GM21528 (cell line): ENCODE measurements around the gene TDRD10.
A peak's percentile ranks its signal among the peaks of the same experiment; 100 is the strongest.

Source experiments
- ATAC-seq: cut with Tn5 transposase; IDR thresholded peaks from one replicate; pipeline ENCODE4 v1.9.1; 2021; ENCODE audit warnings: mild to moderate bottlenecking, moderate library complexity; ENCODE audit not compliant: unreplicated experiment, low FRiP score

The TDRD10 gene

GRCh38 chr1:154550657-154551056 lies 48.6 kb downstream of the TDRD10 start:
- ATAC-seq = no peak

- no peak for ATAC-seq
Measured at GRCh38 chr1:154551474-154551873, 49.5 kb downstream of the TDRD10 start.

GRCh38 chr1:154552036-154552435 lies 50.0 kb downstream of the TDRD10 start:
- ATAC-seq = no peak

- ATAC-seq = no peak
Measured at GRCh38 chr1:154553056-154554030, 51.3 kb downstream of the TDRD10 start.

GRCh38 chr1:154556422-154556821 lies 54.4 kb downstream of the TDRD10 start:
- ATAC-seq = no peak

GRCh38 chr1:154557248-154557938 lies 55.4 kb downstream of the TDRD10 start:
- no peak for ATAC-seq

- peak; percentile 21 for ATAC-seq
Measured at GRCh38 chr1:154557939-154558719, 56.1 kb downstream of the TDRD10 start, which contains the start of gene UBE2Q1. TSS of gene UBE2Q1 (minus strand) at chr1:154558662. CDS start at chr1:154558553, 109 bp downstream.

GRCh38 chr1:154558720-154559465 lies 56.9 kb downstream of the TDRD10 start:
- ATAC-seq = peak; percentile 85

GRCh38 chr1:154559466-154560044 lies 57.5 kb downstream of the TDRD10 start:
- peak; percentile 43 for ATAC-seq

- no peak for ATAC-seq
Measured at GRCh38 chr1:154565876-154566275, 63.9 kb downstream of the TDRD10 start.

- ATAC-seq = no peak
Measured at GRCh38 chr1:154567386-154568156, 65.6 kb downstream of the TDRD10 start, which contains the start of gene CHRNB2. TSS of gene CHRNB2 (plus strand) at chr1:154567778. CDS start at chr1:154568045, 267 bp downstream.

GRCh38 chr1:154568157-154568815 lies 66.3 kb downstream of the TDRD10 start:
- no peak for ATAC-seq

- no peak for ATAC-seq
Measured at GRCh38 chr1:154571244-154571963, 69.4 kb downstream of the TDRD10 start.

GRCh38 chr1:154571964-154572288 lies 69.9 kb downstream of the TDRD10 start:
- no peak for ATAC-seq

GRCh38 chr1:154572468-154573167 lies 70.6 kb downstream of the TDRD10 start:
- ATAC-seq = no peak

GRCh38 chr1:154573168-154573510 lies 71.1 kb downstream of the TDRD10 start:
- ATAC-seq = no peak

- ATAC-seq = no peak
Measured at GRCh38 chr1:154574716-154575115, 72.7 kb downstream of the TDRD10 start.
